HG03354 (cell line): ENCODE measurements around the gene SLC9C1.
A peak's percentile ranks its signal among the peaks of the same experiment; 100 is the strongest.

Experiments
- ATAC-seq: cut with Tn5 transposase; IDR thresholded peaks from one replicate; pipeline ENCODE4 v1.9.1; 2021; ENCODE audit warnings: mild to moderate bottlenecking; ENCODE audit not compliant: unreplicated experiment, poor library complexity, severe bottlenecking

Gene SLC9C1

DNA sequence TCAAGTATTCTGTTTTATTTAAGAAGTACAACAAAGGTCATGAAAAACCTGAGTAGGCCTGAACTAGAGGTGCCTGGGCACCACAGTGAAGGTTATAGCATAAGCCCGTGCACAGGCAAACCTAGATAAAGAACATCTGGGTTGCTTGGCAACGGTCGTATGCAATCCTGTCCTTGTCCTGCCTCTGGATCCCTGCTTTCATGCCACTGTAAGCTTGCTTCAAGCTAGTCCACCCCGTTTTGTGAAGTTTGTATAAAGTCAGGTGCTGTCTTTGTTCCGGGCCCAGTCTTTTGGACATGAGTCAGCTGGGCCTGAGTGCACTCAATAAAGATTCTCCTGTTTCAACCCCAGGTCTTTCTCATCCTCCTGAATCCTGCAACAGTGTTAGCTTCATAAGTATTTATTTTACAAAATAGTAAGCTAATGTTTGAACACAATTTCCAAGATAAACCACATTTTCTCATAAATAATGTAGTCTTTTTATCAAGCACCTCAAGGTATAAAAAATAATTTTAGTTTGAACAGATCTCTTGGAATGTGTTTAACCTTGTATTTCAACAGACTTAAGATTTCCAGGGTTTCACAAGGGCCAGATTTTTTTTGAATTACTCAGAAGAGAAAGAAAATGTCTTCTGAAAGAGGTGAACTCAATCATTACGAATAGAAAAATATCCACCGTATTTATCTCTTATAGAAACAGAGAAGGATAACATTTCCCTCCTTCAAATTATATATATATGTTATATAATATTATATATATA, 14.3 kb upstream of the SLC9C1 start:
- no peak for ATAC-seq

DNA sequence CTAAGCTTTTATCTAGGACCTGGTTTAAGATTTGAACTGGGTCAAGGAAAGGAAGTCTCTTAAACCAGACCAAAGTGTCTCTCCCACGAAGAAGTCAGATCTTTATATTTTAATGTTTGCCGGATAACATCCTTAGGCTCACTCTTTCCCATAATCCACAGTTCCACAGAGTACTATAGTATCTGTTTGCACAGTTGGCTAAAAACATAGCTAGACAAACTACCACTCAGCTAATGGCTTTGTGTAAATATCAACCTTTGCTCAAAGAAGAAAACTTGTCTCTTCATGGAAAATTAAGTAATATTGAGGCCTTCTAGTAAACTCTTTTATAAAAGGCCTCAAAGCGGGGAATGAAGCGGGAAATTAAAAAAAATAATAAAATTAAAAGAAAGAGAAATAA, 13.5 kb upstream of the SLC9C1 start:
- no peak for ATAC-seq

DNA sequence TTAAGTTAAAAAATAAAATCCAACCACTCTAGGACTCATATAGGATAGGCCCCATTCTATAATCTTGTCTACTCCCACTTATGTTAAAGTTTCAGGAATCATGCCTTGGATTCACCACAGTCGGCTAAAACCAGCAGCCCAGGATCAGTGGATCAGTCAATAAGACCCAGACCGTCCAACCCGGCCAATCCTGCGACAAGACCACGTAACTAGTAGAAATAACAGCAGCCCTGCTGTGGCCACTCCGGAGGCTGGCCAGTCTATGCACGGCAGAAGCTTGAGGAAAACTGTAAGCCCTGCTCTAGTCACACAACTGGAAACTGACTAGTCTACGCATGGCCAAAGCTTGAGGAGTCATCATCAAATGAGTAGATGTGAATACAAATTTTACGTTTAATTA, 12.8 kb upstream of the SLC9C1 start:
- no peak for ATAC-seq

DNA sequence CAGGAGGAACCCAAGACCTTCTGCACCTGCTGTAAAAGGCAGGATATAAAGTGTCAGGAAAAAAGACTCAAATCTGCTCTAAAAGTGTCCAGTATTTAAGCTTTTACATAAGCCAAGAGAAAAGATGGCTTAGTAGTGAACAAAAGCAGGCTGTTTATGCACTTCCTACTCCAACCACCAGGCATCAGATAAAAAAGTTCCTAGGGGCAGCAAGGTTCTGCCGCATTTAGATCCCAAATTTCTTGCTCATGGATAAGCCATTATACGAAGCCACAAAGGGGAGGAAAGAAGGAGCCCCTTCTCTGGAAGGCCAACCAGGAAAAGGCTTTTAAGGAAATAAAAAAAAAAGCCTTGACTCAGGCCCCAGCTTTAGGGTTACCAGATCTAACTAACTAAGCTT, 10.6 kb upstream of the SLC9C1 start:
- ATAC-seq = no peak

DNA sequence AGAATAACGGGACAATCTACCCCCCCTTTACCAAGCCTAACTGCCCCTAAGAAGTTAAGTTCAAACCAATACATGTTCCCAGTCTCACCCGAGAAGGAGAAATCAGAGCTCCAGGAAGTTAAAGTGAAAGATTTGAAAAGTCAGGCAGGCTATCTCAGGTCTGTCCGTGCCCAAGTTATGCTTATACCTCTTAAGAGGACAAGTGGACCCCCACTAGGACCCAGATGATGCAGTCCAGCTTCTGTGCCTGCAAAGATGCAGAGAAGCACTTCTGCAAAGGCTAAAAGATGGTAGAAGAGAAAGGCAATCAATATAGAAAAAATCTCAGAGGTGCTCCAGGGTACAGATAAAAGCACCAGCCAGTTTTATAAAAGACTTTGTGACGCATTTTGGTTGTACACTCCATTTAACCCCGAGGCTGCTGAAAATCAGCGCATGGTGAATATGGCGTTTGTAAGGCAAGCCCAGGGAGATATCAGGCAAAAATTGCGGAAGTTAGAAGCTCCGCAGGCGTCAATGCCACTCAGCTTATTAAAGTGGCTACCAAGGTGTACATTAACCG, 9.8 kb upstream of the SLC9C1 start:
- ATAC-seq = peak; percentile 69

DNA sequence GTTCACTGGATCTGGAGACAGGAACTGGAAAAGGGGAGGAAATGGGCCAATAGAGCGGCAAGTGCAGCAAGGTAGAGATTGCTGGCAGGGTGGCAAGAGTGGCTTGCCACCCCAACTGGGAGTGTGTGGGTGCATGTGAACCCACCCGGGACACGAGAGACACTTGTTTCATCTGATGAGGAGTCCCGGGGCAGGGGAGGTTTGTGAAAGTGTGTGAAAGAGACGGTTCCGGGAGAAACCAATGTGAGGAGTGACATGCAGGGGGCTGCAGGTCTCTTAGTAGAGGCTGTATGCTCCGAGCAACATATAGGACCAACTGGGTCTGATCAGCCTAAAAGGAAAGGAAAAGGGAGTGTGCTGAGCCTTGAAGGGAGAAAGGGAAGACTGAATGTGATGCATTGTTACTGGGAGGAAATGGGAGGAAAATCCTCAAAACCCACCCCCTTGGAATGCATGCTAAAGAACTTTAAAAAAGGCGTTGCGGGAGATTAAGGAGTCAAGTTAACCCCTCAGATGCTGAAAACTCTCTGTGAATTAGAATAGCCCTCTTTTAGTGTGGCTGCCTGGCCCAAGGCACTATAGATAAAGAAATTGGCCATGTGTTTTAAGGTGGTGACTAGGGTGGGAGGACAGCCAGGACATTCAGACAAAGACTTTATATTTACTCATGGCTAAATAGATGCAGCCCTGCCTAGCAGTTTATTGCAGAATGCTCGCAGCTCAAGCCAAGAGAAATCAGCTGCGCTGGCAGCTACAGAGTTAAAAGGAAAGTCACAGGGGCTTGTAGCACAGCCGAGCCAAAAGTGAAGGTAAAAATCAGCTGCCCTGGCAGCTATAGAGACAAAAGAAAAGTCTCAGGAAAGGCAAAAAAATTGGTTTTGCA, 9.1 kb upstream of the SLC9C1 start:
- ATAC-seq = peak; percentile 58

DNA sequence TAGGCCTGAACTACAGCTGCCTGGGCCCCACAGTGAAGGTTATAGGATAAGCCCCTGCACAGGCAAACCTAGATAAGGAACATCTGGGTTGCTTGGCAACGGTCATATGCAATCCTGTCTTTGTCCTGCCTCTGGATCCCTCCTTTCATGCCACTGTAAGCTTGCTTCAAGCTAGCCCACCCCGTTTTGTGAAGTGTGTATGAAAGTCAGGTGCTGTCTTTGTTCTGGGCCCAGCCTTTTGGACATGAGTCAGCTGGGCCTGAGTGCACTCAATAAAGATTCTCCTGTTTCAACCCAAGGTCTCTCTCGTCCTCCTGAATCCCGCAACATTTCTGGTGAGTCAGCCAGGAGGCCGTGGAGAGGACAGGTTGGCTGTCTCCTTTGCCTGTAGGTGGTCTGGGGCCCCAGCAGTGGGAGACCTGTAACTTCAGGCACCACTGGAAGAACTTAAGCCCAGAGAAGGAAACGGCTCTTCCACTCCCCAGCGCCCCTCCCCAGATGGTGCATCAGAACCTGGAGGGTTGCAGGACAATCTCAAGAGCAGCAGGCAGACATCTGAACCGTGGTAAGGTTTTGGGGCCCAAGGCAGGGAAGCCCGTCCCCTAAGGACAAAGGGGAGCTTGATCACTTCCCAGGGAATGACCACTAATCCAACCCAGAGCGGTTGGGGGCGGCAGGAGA, 8.3 kb upstream of the SLC9C1 start:
- no peak for ATAC-seq

DNA sequence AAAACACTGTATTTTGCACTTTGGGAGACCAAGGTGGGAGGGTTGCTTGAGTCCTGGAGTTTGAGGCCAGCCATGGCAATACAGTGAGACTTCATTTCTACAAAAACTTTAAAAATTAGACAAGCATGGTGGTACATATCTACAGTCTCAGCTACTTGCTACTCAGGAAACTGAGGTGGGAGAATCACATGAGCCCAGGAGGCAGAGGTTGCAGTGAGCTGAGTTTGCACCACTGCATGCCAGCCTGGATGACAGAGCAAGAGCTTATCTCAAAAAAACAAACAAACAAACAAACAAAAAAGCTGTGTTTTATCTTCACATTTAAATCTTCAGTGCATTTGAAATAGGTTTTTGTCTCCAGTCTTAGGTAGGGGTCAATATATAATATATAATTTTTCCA, 4.8 kb upstream of the SLC9C1 start:
- no peak for ATAC-seq

DNA sequence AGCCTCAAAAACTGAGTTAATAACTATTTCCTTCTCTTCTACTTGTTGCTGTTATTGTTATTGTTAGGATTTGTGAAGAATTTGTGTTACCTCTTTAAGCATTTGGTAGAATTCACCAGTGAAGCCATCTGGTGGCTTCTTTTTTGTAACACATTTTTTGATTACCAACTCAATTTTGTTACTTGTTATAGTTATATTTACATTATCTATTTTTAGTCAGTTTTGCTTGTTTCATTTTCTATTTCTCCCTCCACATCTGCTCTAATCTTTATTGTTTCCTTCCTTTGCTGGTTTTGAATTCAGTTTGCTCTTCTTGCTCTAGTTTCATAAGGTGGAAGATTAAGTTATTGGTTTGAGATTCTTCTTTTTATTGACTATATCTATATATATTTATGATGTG, 3.7 kb upstream of the SLC9C1 start:
- peak; percentile 63 for ATAC-seq

DNA sequence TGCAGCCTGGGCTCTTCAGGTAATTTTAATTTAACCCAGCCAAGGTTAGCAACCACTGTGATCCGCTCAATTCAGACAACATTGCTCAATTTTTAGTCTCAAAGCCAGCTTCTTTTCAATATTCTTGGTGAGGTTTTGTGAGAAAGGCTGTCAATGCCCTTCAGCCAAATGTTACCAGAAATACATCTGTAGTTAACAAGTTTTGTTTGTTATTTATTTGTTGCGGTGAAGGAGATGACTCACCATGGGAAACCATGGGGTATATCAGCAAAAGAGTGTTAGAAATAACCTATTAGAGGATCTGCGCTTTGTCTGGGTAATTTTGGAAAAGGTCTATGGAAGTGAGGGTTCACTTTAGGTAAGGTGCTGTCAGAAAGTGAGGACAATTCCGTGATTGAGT, 5.0 kb downstream of the SLC9C1 start:
- no peak for ATAC-seq

DNA sequence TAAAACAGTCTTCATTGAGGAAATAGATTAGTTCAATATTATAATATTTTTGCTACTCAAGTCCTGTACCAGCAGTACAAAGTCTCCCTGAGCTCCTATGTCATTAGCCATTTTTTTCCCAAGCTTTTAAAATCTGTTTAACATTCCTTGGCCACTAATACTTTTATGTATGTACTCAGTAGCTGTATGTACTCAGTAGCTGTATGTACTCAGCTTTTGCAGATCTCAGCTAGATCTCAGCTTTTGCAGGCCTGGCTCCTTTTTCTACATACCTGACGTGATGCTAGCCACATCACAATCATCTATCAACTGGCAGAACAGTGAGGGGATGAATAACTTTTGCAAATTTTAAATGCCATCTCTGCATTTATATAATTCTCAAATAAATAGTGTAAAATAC, 13.8 kb downstream of the SLC9C1 start:
- ATAC-seq = no peak

DNA sequence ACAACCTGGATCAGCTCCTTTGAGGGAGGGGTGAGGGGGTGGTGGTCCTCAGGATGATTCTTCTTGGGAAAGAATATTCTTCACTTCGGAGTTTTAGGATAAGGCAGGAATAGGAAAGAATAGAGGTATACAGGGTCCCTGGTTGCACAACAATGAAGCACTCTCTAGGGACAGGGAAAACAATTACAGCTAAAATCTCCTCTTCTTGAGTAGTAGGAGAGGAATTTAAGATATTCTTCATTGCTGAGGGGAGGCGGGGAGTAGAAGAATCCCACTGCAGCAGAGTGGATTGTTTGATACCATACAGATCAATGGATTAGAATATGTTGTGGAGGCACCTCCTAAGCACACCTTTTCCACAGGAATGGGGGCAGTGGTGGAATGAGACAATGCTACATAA, 20.5 kb downstream of the SLC9C1 start:
- no peak for ATAC-seq

DNA sequence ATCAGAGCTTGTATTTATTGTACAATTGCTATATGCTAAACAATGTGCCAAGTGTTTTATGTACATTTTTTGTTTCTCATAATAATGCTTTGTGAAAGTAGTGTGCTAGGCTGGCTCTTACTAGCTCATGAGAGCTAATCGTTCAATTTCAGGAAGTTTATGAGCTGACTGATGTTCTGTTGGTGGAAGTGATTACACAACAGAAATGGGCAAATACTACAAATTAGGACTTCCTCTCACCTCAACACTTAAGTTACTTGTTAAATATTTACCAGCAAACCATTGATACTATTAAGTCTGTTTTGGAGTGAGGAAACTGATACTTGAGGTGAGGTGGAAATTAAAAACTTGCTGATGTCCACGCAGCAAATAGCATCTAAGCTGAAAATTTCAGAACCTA, 32.3 kb downstream of the SLC9C1 start:
- ATAC-seq = no peak

DNA sequence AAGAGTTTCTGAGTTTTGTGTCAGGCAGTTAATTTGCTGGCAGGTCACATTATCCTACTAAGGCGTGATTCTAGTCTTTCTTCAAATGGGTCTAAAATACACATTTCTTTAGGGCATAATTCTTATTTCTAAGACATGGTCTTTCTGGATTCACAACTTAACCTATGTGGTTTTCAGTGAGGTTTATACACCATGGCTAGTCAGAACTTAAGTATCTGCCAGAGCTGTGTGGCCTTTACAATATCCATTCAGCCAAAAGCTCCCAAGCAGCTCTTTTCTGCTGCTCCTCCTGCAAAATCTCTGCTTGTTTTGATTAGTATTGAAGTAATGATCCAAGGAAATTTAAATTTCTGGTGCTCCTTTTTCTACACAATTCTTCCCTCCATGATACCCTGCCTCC, 33.5 kb downstream of the SLC9C1 start:
- no peak for ATAC-seq

DNA sequence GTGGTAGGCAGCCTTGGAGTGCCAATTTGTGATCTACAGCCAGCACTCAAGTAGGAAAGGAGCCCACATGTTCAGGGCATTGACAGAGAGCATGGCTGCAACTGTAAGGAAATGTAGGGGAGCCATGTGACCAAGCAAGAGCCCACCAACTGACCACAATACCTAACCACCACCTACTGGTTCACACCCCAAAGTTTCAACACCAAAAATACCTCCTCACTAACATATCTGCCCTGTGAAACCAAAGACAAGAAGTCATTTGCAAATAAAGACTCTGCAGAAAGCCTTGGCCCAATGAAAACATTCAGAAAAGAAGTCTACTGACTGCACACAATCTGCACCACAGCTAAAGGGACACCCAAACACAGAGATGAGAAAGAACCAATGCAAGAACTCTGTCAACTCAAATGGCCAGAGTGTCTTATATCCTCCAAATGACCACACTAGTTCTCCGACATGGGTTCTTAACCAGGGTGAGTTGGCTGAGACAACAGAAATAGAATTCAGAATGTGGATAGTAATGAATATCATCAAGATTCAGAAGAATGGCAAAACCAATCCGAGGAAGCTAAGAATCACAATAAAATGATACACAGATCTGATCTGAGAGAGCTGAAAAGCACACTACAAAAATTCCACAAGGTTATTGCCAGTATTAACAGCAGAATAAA, 40.6 kb downstream of the SLC9C1 start:
- ATAC-seq = no peak

DNA sequence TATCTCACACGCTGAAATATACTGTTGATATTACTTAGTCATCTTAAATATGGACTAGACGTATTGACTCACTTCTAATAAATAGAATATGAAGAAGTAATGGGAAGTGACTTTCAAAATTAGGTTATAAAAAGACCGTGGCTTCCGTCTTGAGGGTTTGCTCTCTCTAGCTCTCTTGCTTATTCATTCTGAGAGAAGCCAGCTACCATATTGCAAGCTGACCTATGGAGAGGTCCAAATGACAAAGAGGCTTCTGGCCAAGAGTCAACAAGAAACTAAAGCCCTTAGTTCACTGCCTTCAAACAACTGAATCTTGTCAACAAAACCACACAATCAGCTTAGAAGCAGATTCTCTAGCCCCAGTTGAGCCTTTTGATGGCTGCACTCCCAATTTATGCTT, 46.1 kb downstream of the SLC9C1 start:
- ATAC-seq = peak; percentile 62

DNA sequence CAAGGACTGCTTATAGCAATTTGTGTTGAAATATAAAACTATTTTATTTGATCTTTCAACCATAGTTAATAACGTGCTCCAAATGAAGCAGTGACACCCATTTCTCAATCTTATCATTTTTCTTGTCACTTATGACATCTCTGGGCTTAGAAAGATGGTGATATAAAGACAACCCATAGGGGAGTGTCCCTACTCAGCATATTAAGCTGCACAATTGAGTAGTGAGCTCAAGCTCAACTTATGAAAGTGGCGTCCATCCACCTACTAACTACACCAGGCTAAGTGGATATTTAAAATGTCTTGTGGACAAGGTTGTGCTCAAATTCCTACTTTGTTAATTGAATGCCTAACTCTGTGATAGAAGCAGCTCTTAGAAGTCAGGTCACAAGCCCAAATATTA, 46.7 kb downstream of the SLC9C1 start:
- no peak for ATAC-seq

DNA sequence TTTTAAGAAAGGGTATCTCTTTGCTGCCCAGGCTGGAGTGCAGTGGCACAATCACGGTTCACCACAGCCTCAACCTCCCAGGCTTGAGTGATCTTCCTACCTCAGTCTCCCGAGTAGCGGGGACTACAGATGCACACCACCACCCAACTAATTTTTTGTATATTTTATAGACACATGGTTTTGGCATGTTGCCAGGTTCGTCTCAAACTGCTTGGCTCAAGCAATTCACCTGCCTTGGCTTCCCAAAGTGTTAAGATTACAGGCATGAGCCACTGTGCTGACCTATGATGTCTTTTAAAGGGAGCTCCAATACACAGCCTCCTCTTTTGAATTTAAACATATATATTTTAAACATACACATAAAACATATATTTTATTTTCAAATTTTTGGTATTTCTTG, 60.9 kb downstream of the SLC9C1 start:
- no peak for ATAC-seq

DNA sequence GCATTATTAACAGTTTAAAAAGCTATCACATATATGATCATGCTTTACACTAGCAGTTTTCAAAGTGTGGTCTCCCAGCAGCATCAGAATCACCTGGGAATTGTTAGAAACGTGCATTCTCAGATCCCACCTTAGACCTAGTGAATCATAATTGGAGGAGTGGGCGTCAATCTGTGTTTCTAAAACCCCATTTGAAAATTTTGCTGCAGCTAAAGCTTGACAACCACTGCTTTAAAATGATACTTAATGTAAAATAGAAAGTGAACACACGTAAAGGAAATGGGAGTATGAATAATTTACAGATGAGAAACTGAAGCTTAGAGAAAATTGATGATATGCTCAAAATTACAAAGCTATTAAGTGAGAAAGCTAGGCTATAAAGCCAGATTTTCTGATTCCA, 62.3 kb downstream of the SLC9C1 start:
- ATAC-seq = no peak

DNA sequence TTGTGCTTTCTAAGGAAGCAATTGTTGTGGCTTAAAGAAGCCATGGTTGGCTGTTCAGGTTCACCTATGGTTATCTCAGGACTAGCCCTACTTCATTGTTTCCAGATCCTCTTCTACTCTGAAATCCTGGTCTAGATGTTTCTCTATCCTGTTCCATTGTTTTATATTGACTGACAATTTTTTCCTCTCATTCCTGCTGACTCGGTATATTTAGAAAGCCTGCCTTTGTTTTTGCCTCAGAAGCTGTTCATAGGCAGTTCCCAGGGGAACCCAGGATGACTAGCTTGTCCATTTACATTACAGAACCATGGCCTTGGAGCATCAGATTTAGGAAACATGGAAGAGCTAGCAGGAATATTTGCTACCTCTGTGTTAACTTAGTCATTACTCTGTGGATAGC, 64.0 kb downstream of the SLC9C1 start:
- no peak for ATAC-seq
